MM.1S (cell line): Measurements from ENCODE around the gene FAM110A.

Source experiments
- CTCF ChIP-seq: fragments of 300-600 bp; sonication (generic); IDR thresholded peaks from 2 replicates; pipeline ENCODE4 v1.5.1; 2016; ENCODE audit warnings: antibody characterized with exemption, low read length, mixed read lengths
- EZH2 ChIP-seq: fragments of 300-600 bp; sonication (generic); optimal IDR thresholded peaks from 2 replicates; pipeline ENCODE3; 2017; ENCODE audit warnings: low read depth, mild to moderate bottlenecking, antibody characterized with exemption, low read length, mixed read lengths
- EZH2phosphoT487 ChIP-seq: fragments of 300-600 bp; sonication (generic); IDR thresholded peaks from 2 replicates; pipeline ENCODE4 v1.6.1; 2018; ENCODE audit warnings: antibody characterized with exemption, low read length

DNA sequence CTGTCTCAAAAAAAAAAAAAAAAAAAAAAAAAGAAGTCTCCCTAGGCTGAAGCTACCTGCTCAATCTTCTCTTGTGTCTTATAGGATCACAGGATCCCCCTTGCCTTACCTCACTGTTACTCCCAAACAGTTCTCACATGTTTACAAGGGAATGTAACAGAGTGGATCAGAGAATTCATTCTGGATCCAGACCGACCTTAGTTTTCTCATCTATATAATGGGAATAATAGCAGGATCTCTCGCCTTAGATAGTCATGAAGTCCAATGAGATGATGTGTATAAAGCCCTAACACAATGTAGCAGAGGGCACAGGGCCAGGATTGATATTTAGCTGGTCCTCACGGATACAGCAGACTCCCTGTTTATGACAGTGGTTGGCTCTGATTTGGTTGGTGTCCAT, 2.3 kb upstream of the FAM110A start:
- TF ChIP-seq CTCF (no peak), EZH2 (no peak), EZH2phosphoT487 (no peak)
